GM12865 (cell line): ENCODE results near the gene SPACDR.

Experiments used
- DNase-seq: peaks from one replicate; pipeline ENCODE4 v3.0.0; 2010; ENCODE audit warnings: low read depth
- H3K4me3 ChIP-seq: 2 replicates; pipeline ENCODE4 v1.5.1; 2011; ENCODE audit warnings: mild to moderate bottlenecking, low read depth, low read length, control low read depth
- TF ChIP-seq, protein P1 (sequence below): IDR thresholded peaks from 2 replicates; pipeline ENCODE4 v1.5.1; 2011; ENCODE audit warnings: low read length, control low read depth, low read depth, inconsistent platforms; ENCODE audit not compliant: insufficient read depth; ENCODE audit errors: missing control alignments

SPACDR gene

DNA sequence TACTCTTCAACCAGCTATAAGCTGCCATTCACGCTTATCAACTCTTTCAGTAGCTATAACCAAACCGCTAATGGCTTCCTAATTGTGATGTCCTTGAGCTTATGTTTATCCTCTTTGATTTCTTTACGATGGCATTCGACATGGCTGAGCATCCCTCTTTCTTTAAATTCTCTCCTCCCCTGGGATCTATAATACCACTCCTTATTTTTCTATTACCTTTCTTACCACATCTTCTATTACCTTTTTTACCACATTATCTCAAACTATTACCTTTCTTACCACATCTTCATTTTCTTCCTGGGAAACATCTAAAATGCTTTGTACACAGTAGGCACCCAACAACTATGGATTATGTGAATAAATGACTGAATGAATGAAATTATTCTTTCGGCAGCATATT is 48.6 kb downstream of the SPACDR start:
- DNase-seq = no peak
- no peak overlapping the region for H3K4me3 ChIP-seq
- TF ChIP-seq, protein P1, sequence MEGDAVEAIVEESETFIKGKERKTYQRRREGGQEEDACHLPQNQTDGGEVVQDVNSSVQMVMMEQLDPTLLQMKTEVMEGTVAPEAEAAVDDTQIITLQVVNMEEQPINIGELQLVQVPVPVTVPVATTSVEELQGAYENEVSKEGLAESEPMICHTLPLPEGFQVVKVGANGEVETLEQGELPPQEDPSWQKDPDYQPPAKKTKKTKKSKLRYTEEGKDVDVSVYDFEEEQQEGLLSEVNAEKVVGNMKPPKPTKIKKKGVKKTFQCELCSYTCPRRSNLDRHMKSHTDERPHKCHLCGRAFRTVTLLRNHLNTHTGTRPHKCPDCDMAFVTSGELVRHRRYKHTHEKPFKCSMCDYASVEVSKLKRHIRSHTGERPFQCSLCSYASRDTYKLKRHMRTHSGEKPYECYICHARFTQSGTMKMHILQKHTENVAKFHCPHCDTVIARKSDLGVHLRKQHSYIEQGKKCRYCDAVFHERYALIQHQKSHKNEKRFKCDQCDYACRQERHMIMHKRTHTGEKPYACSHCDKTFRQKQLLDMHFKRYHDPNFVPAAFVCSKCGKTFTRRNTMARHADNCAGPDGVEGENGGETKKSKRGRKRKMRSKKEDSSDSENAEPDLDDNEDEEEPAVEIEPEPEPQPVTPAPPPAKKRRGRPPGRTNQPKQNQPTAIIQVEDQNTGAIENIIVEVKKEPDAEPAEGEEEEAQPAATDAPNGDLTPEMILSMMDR = no peak

DNA sequence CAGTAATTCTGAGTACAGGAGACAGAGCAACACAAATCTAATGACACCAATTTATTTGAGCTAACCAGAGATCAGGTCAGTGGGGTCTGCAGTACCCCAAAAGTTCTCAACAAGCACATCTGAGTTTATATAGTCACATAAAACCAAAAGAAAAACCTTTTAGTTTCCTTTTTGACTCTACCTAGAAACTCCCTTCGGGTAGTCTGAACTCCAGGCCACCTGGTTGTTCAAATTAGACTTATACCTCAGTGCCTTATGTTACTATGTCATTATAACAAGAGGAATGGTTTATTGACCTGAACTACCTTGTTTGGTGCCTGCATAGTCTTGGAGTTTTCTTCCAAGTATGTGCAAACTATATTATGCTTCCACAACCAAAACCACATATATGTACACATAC is 50.2 kb downstream of the SPACDR start:
- TF ChIP-seq, protein P1 = no peak
- peak; percentile 59 for DNase-seq
- H3K4me3 ChIP-seq = no peak overlapping the region

DNA sequence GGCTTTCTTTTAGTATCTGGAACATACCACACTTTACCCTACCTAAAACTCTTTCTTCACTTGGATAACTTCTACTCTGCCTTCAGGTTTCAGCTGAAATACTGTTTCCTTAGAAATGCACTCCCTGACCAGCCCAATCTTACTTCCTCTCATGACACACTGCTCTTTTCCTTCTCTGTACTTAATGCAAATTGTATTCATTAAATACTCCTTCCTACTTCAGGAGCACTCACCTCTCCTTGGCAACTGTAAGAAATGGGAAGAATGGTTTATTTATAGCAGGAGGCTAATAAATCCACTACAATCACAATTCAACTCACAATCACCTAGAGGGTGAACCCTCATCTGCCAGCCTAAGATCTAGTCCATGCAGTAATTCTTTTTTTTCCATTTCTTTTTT is 50.7 kb downstream of the SPACDR start:
- H3K4me3 ChIP-seq = no peak overlapping the region
- TF ChIP-seq, protein P1 = no peak
- DNase-seq = peak; percentile 19

DNA sequence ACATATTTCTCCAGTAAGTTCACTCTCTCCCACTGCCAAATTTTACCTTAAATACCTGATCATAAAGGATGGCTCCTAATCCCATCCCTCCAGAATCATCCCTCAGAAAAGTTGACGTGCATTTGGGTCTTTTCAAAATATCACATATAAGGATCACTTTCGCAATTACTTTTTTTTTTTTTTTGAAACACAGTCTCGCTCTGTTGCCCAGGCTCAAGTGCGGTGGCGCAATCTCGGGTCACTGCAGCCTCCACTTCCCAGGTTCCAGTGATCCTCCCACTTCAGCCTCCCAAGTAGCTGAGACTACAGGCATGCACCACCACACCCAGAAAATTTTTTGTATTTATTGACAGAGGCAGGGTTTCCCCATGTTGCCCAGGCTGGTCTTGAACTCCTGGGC is 53.0 kb downstream of the SPACDR start:
- TF ChIP-seq, protein P1 = no peak

DNA sequence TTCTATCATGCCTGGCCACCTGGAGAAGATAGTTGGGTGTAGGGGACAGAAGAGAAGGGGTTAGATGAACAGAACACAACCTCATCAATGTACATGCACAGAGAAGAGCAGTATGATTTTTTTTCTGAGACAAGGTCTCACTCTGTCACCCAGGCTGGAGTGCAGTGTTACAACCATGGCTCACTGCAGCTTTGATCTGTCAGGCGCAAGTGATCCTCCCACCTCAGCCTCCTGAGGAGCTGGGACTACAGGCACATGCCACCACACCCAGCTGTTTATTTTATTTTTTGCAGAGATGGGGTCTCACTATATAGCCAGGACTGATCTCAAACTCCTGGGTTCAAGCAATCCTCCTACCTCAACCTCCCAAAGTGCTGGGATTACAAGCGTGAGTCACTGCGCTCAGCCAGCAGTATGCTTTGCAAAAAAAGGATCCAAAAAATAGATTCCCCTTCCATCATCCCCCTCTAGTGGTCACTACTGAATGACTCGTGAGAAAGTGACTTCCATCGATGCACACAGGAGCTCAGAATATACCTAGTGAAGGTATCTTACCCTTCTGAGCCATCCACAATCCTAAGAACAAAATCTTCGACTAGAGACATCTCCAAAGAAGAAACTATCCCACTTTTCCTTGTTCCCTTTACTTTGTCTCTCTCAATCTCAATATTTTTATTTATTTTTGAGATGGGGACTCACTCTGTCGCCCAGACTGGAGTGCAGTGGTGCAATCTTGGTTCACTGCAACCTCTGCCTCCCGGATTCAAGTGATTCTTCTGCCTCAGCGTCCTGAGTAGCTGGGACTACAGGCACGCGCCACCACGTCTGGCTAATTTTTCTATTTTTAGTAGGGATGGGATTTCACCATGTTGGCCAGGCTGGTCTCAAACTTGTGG is 56.5 kb downstream of the SPACDR start:
- DNase-seq = peak; percentile 85
- TF ChIP-seq, protein P1 = peak; percentile 82
- H3K4me3 ChIP-seq = no peak overlapping the region

More for the DNA sequence above, 53.0 kb downstream of the SPACDR start:
- no peak overlapping the region for H3K4me3 ChIP-seq
- DNase-seq = no peak

DNA sequence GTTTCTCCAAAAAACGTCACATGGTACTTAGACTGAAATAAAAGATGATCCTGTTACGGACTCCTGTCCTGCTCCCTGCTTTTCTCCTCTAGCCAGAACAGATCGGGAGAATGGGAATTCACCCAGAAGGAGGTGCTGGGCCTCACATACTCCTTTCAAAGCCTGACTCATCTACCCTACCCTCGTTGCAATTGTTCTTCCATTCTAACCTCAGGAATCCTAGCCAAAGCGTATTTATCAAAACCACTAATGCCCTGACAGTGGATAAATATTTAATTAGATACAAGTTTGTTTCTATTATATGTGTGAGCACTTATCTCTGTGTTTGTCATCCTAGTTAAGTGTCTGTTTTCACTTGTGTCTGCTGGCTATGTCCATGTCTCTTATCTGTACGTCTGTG is 57.3 kb downstream of the SPACDR start:
- TF ChIP-seq, protein P1 = no peak
- DNase-seq = no peak
- H3K4me3 ChIP-seq = no peak overlapping the region
